Kidney glomerular epithelial cell (primary cell): Measurements from ENCODE around the gene TBPL2.
"Not testable (repeated sequence)": the region's sequence is repeated elsewhere in the genome, so short reads cannot be mapped to it uniquely, and the experiment has no call there.

Experiments used
- DNase-seq: peaks from one replicate; lab custom pipeline; 2025; lab: John Stamatoyannopoulos, UW

The TBPL2 gene

DNA sequence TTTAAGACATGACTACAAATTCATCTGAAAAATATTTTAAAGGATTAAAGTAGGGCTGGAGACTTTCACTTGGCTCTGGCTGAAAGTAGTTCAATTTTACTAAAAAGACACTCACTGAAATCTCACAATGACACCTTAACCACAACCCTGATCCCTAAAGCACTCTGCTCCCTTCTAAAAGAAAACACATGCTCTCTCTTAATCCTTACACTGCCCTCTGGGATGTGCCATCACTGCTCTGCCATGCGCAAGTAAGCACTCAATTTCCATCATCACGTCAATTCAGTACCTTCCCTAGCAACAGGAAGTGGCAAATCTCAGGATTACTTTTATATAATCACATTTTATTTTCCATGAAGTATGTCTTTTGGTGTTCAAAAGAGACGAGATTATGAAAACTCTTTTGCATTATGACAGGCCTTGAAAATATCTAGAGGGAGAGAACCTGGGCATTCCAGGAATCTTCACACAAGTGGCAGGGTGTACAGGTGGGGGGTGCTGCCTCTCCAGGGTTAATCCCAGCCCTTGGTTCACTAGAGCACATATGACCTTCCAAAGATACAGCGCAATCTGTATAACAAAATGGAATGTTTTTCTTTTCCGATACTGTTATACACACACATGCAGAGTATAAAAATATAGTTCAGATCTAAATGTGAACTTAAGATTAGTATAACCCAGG, 36.1 kb downstream of the TBPL2 start:
- DNase-seq, result no peak

DNA sequence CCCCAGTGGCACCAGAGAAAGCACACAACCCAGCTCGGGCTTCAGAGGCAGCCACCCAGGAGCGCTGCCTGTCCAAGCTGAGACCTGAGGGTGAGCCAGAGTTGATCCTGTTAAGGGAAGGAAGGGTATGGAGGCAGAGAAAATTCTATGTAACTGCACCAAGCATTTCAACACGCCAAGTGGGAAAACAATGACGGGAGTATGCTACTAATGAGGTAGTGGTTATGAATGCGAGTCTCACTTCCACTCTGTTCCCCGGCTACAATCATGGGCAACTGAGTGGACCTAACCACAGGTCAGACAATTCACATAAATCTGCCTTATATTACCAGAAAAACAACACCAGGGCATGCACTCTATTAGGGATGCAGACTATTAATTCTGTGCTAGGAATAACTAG, 38.7 kb downstream of the TBPL2 start:
- no peak for DNase-seq

DNA sequence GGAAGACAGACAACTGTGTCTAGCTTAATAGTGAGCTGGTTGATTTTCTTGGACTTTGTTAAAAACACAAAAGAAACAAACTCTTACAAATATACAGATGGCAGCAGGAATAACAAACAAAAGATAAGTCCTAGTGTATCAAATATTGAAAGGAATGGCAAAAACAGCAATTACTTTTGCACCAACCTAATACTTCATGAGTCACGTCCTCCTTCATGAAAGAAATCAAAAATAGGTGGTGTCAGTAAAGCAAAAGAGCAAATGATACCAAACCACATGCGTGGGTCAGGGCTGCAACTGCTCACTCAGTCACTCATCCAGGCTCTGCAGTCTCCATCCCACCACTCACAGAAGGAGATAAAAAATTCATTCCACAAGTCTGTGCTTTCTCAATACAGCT, 40.6 kb downstream of the TBPL2 start:
- no peak for DNase-seq

DNA sequence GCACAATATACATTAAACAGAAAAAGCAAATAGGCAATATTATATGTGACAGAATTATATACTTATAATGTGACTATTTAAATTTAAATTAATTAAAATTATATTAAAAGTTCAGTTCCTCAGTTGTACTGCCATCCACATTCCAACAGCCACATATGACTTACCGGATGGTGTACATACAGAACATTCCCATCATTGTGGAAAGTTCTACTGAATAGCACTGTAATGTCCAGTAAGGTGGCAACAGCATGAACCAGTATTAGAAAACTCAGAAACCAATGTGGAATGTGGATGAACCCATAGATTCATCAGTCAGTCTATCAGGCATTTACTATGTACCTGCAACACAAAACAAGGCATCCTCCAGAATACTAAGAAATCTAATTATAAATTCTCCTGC, 41.2 kb downstream of the TBPL2 start:
- DNase-seq, result no peak

DNA sequence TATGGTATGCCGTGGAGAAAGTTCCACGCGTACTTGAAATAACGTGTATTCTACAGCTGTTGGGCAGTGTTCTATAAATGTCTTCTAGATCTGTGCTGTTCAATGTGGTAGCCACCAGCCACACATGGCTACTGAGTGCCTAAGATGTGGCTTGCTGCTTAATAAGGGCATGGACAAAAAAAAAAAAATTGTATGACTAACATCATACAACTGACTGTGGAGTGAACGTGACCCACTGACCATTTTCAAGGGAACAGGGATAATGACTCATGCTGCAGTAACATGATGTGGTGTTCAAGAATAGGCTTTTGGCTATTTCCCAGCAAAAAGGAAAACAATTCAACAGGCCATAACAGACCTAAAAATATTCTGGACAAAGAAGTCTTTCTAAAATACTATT, 41.7 kb downstream of the TBPL2 start:
- DNase-seq, result peak; percentile 76

DNA sequence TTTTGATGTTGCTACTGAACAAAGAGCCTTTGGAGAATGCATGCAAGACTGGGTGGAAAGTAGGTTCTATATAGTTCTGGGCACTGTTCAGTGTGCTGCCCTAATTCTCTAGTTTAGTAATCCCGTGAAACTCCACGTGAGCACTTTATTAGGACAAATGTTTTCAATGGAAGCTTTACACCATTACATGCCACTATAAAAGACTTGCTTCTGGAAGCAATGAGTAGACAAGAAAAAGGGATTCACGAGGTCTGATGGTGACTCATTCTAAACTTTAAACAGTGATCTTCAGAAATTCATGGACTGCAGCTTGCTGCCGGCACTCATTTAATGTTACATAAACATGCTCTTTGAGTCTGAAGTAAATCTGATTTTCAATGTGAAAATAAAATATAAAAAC, 51.1 kb downstream of the TBPL2 start:
- DNase-seq, result no peak

DNA sequence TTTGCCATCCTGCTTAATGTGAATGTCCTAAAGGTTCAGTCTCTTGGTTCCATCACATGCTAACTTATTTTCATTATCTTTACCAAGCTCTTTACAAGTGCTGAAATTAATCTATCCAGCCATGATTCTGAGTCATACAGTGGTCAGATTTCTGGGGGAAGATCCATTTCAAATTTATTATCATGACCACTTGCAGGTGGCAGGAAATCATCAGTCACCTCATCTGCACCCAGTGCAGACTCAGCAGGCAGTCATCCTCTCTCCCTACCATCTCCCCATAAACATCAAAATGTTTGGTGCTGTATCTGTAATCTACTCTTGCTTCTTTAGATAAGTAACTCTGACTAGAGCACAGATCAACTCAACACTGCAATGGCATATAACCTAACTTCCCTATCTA, 52.3 kb downstream of the TBPL2 start:
- no peak for DNase-seq

DNA sequence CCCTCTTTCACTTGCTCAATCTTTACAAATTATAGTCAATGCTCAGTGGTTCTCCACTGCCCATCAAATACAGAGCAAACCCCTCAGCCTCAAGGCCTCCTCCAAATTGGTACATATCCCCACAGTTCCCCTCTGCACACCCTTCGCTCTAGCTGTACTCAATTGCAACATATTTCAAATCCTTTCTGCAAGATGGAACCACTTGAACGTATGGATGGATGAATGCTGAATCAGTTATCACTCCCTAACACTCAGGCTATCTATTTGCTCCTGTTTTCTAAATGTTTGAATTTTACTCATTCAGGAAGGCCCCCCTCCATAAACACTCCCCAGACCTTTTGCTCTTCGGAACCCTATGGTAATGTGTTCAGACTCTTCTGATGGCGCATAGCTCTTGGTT, 53.3 kb downstream of the TBPL2 start:
- DNase-seq, result no peak

DNA sequence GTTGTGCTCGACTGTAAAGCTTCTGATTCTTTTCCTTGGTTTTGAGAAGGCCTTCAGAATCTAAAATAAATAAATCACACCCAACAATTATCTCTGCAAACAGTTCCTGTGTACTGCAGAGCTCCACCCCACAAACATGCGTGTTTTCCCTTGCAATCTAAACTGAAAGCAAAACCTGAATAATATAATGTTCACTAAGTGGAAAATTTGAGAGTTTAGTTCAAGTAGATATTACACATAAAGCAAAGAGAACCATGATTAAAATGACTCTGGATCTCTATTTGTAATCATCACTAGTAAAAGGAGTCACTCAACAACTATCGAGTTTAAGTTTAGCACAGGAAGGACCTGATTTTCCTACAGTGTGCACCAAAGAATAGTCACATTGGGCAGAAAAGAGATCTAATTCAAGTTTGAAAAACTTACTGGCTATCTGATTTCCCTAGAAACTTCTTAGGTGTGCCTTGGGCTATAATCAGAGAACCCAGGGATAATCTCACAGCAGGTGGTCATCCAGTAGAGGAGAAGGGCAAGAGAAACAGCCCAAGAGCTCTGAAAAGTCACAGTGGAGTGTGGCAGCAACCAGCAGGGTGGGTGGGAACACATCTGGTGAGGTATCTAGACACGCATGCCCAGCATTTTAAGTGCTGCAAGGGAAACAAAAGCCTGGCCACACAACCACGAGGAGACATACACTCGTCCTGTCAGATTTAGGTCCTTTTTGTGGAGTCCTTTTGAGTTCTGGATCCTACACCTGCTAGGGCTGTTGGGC, 54.2 kb downstream of the TBPL2 start:
- no peak for DNase-seq

DNA sequence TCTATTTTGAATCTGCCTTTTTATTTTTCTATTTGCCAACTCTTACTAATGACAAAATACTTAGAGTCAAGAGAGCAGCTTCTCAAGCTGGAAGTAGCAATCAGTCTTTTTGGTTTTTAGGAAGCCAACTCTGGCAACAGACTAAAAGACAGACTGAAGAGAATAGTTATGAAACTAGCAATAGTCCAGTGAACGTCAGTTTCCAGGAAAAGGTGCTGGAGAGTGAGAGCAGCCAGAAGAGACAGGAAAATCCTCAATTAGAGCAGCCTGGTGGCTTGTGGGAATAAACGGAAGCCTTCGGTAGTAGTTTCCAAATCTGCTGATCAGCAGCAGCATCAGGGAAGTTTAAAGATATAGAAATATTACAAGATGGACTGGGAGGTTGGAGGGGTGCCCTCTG, 55.9 kb downstream of the TBPL2 start:
- no peak for DNase-seq

DNA sequence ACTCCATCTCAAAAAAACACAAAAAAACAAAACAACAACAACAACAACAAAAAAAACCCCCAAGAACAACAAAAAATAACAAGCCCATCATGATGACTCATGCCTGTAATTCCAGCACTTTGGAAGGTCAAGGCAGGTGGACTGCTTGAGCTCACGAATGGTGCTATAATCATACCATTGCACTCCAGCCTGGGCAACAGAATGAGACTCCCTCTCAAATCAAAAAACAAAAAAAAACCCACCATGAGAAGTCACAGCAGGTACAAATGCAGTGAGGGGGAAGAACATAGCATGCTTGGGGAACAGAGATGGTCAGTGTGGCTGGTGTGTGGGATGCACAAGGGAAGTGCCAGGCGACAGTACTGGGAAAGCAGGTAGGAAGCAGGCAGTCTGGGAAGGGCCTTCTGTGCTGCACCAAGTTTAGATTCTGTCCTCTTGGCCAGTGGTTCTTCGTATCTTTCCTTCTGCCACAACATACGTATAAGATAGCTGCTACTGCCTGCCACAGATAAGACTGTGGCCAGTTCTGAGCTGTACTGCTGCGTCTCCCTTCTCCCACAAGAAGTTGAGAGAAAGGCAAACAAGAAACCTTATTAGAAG, 56.8 kb downstream of the TBPL2 start:
- DNase-seq, result no peak

DNA sequence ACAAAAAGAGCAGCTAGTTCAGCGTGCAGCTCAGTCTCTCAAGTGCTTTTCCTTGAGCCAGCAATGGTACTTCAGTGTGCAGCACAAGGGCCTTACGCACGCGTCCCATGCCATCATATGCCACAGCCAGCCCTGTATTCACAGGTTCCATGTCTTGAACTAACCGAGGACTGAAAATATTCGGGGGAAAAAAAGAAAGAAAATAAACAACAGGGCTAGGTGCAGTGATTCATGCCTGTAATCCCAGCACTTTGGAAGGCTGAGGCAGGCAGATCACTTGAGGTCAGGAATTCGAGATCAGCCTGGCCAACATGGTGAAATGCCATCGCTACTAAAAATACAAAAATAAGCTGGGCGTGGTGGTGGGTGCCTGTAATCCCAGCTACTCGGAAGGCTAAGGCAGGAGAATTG, 57.4 kb downstream of the TBPL2 start:
- DNase-seq, result not testable (repeated sequence)

DNA sequence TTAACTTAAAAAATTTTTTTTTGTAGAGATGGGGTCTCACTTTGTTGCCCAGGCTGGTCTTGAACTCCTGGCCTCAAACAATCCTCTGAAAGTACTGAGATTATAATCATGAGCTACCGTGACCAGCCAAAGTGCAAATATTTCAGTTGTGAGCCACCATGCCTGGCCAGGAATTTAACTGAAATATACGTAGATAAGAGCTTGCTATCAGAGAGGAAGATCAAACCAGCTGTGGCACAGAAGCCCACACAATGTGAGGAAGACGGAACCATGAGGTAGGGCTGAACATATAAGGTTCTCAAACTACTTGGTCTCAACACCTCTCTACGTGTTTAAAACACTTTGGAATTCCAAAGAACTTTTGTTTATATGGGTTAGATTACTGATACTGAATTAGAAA, 57.9 kb downstream of the TBPL2 start:
- no peak for DNase-seq

DNA sequence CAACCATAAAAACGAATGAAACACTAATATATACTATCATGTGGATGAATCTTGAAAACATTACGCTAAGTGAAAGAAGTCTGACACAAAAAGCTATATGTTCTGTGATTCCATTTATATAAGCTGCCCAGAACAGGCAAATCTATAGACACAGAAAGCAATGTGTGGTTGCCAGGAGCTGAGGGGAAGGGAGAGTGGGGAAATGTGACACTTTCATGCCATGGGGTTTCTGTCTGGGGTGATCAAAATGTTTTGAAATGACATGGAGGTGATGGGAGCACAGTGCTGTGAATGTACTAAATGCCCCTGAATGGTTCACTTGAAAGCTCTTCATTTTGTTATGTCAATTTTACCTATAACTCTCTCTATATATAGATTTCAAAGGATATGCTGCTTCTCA, 58.9 kb downstream of the TBPL2 start:
- DNase-seq, result no peak

DNA sequence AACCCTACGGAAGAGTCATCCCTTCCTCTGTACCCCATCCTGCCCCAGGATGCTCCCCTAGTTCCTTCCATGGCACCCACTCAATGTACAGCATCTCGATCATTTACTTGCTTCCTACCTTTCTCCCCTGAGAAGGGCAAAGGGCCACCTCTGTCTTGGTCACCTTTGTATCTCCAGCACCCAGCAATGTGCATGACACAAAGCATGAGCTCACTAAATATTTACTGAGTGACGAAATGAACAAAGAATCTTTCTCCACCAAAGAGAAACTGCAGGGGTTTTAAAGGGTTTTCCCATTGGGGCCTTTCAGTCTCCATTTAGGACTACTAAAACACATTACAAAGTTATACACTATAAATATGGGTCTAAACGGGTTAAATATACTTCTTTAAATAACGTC, 59.4 kb downstream of the TBPL2 start:
- no peak for DNase-seq

DNA sequence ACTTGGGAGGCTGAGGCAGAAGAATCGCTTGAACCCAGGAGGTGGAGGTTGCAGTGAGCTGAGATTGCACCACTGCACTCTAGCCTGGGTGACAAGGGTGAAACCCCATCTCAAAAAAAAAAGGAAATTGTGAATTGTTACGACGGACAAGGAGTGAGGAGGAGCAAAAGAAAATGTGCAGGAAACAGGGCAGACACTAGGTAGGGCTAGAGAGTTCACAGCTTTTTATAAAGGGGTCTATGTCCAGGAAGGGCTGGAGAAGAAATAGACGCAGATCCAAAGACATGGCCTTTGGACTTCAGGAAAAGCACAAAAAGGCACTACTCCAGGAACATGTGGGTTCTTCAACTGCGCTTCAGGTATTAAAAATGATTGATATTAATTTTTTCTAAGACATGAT, 63.2 kb downstream of the TBPL2 start:
- no peak for DNase-seq

DNA sequence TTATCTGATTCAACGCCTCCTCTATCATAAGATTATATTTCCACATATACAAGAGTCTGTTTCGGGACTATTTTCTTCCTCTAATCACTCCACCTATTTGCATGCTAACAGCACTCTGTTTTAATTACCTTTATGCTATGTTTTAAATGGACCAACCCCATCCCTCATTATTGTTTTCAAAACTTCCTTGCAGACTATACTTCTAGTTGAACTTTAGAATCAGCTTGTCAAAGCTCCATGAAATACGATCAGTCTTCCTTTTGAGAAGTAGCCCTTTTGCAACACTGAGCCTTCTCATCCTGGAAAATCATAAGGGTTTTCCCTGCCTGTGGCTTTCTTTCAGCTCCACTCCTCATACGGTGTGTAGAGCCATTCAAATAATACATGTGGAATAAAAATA, 65.6 kb downstream of the TBPL2 start:
- no peak for DNase-seq

DNA sequence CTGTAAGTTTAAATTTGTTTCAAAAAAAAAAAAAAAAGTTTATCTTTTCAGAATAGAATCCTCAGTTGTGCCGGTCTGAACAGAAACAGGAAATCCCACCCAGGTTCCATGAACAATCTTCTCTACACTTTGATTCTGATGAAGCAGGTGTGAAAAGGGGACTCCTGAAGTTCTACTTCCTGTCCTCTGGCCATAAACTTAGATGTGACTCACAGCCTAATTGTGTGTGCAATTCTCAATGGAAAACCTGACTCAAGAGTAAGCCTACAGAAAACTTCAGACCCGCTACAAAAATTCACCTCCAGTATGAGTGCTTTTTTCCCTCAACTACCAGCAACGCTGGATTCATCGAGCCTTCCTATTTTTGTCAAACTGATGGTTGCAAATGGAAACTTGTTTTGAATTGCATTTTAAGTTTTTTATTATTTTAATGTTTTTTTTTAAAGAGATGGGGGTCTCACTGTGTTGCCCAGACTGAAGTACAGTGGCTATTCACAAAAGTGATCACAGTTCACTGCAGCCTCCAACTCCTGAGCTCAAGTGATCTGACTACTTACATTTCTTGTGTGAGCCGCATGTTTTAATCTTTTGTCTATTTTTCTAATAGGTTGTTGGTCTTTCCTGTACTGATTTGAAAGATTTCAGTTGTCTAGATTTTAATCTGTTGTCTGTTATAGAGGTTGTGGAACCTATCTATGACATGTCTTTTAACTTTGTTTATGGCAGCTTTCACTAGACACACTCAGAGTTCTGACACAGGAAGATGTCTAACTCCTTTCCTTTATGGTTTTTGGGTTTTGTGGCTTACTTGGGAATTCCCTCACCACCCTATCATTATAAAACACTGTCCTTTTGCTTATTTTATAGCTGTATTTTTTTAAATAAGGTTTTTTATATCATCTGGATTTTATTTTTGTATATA, 66.4 kb downstream of the TBPL2 start:
- no peak for DNase-seq

DNA sequence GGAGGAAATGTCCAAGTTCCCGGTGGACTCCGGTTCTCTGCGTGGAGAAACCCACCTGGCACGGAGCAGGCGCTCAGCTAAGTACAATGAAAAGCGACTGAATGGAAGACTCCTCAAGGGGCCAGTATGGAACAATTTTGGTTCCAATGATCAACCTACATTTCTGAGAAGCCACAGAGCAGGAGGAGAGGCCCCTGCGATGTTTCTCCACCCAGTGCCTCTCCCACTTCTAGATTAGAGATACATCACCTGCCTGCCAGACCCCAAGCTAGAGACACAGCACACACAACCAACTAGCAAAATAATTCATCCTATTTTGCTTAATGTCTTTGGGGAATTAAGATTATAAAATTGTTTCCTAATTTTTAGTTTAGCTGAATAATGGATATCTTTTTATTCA, 67.6 kb downstream of the TBPL2 start:
- DNase-seq, result no peak

DNA sequence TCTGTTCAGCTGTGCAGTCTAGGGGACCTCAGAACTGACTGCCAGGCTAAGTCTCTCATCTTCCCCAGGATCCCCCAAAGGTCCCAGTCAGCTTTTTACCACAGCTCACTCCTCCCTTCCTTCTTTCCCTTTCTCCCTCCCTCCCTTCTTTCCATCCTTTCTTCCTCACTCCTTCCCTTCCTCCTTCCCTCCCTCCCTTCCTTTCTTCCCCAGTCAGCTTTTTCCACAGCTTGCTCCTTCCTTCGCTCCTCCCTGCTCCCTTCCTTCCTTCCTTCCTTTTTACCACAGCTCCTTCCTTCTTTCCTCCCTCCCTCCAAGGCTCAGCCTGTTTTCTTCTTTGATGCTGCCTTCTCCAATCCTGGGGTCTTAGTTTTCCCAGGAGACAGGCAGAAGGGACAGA, 68.0 kb downstream of the TBPL2 start:
- no peak for DNase-seq

DNA sequence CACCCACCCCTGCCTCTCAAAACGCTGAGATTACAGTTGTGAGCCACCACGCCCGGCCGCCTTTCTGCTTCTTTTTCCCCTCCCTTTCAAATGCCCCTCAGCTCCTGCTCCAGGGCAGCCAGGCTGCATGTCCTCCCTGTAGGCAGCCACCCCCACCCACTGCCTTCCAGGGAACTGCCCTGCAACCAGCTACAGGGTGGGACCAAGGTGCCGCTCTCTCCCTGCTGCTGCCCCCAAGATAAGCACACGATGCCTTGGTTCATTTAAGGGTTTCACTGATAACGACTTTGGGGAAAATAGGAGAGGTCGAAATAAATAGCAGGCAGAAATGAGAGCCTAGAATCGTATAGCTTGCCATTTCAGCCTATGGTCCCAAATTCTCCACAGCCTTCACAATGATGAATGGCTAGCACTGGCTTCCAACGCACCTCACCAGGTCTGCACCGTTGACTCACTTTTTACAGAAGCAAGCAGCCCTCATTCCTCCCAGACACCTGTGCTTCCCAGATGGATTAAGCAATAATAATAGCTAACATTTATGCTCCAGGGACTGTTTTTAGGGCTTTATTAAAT, 69.4 kb downstream of the TBPL2 start:
- DNase-seq, result no peak

DNA sequence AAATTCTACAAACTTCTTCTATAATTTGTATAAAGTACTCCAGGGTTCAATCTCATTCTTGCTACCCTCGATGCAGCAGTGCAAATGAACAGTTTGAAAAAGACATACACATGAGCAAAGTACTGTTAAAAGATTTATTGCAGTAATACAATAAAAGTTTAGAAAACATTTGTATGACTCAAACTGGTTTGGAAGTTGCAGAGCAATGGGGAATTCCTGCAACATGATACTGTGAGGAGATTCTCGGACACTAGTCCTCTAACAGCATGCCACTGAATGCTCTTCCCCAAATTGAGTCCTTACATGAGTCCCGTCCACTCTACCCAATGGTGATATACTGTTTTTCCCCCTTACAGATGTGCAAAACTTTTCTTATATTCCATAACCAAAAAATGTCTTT, 74.1 kb downstream of the TBPL2 start:
- peak; percentile 4 for DNase-seq
